H9 (cell line): ENCODE results near the gene PDPN. TPM values are rescaled to one million over a fixed set of nuclear protein-coding genes. Genes with fewer than 3 reads are reported as not detected.

ENCODE experiments used
- DNase-seq: peaks from one replicate; pipeline ENCODE4 v3.0.0-alpha.2; 2017
- H2AFZ ChIP-seq: one replicate; pipeline ENCODE4 v1.6.1; 2013; ENCODE audit warnings: mild to moderate bottlenecking, low read length, control low read depth, moderate library complexity
- H2AK5ac ChIP-seq: 2 replicates; pipeline ENCODE4 v1.6.1; 2013; ENCODE audit warnings: low read length, control low read depth, mixed read lengths; ENCODE audit not compliant: insufficient read length
- H2BK120ac ChIP-seq: one replicate; pipeline ENCODE4 v1.6.1; 2013; ENCODE audit warnings: low read depth, mild to moderate bottlenecking, low read length, control low read depth, inconsistent platforms; ENCODE audit not compliant: poor library complexity, severe bottlenecking
- H2BK12ac ChIP-seq: 2 replicates; pipeline ENCODE4 v1.6.1; 2013; ENCODE audit warnings: low read length, control low read depth, mixed read lengths, low read depth; ENCODE audit not compliant: insufficient read length
- H2BK15ac ChIP-seq: 2 replicates; pipeline ENCODE4 v1.6.1; 2013; ENCODE audit warnings: low read depth, low read length, control low read depth
- H2BK20ac ChIP-seq: one replicate; pipeline ENCODE4 v1.6.1; 2013; ENCODE audit warnings: low read depth, mild to moderate bottlenecking, low read length, control low read depth, inconsistent platforms; ENCODE audit not compliant: poor library complexity, severe bottlenecking
- H2BK5ac ChIP-seq: 2 replicates; pipeline ENCODE4 v1.6.1; 2013; ENCODE audit warnings: low read length, control low read depth, mixed read lengths; ENCODE audit not compliant: insufficient read length
- H3K14ac ChIP-seq: 2 replicates; pipeline ENCODE4 v1.6.1; 2013; ENCODE audit warnings: low read length, control low read depth; ENCODE audit not compliant: insufficient read depth
- H3K18ac ChIP-seq: 2 replicates; pipeline ENCODE4 v1.6.1; 2013; ENCODE audit warnings: low read depth, mild to moderate bottlenecking, mixed read lengths, low read length, control low read depth; ENCODE audit not compliant: insufficient read length
- H3K23ac ChIP-seq: 2 replicates; pipeline ENCODE4 v1.6.1; 2013; ENCODE audit warnings: low read length, control low read depth, mixed read lengths, low read depth; ENCODE audit not compliant: insufficient read length
- H3K23me2 ChIP-seq: 2 replicates; pipeline ENCODE4 v1.6.1; 2013; ENCODE audit warnings: low read depth, mild to moderate bottlenecking, mixed read lengths, low read length, control low read depth; ENCODE audit not compliant: insufficient read length, poor library complexity, severe bottlenecking
- H3K27ac ChIP-seq: 2 replicates; pipeline ENCODE4 v1.5.1; 2013; ENCODE audit warnings: low read length, control low read depth, mixed read lengths, low read depth; ENCODE audit not compliant: insufficient read length
- H3K27me3 ChIP-seq: 2 replicates; pipeline ENCODE4 v1.6.1; 2013; ENCODE audit warnings: low read length, control low read depth, inconsistent platforms; ENCODE audit not compliant: insufficient read depth
- H3K4ac ChIP-seq: 2 replicates; pipeline ENCODE4 v1.6.1; 2013; ENCODE audit warnings: low read depth, mild to moderate bottlenecking, control low read depth, inconsistent platforms, low read length, moderate library complexity
- H3K4me1 ChIP-seq: 2 replicates; pipeline ENCODE4 v1.6.1; 2013; ENCODE audit warnings: low read length, control low read depth, inconsistent platforms; ENCODE audit not compliant: insufficient read depth
- H3K4me2 ChIP-seq: 2 replicates; pipeline ENCODE4 v1.6.1; 2013; ENCODE audit warnings: low read length, control low read depth, mixed read lengths; ENCODE audit not compliant: insufficient read length, insufficient read depth
- H3K56ac ChIP-seq: 2 replicates; pipeline ENCODE4 v1.6.1; 2013; ENCODE audit warnings: low read depth, mild to moderate bottlenecking, mixed read lengths, low read length, control low read depth; ENCODE audit not compliant: insufficient read length
- H3K79me1 ChIP-seq: 2 replicates; pipeline ENCODE4 v1.6.1; 2013; ENCODE audit warnings: low read depth, mild to moderate bottlenecking, moderate library complexity, low read length, control low read depth, inconsistent platforms; ENCODE audit not compliant: insufficient read depth, poor library complexity, severe bottlenecking
- H3K79me2 ChIP-seq: 2 replicates; pipeline ENCODE4 v1.6.1; 2013; ENCODE audit warnings: low read length, control low read depth, inconsistent platforms; ENCODE audit not compliant: insufficient read depth
- H3K9ac ChIP-seq: 2 replicates; pipeline ENCODE4 v1.6.1; 2013; ENCODE audit warnings: low read length, control low read depth, mixed read lengths; ENCODE audit not compliant: insufficient read length; ENCODE audit errors: extremely low read depth
- H3K9me3 ChIP-seq: one replicate; pipeline ENCODE4 v1.6.1; 2013; ENCODE audit warnings: low read depth, low read length, inconsistent platforms; ENCODE audit not compliant: control insufficient read depth
- H3T11ph ChIP-seq: one replicate; pipeline ENCODE4 v1.6.1; 2013; ENCODE audit warnings: mild to moderate bottlenecking, low read length, control low read depth, inconsistent platforms
- H4K20me1 ChIP-seq: one replicate; pipeline ENCODE4 v1.6.1; 2013; ENCODE audit not compliant: control insufficient read depth, insufficient read length, insufficient read depth
- H4K5ac ChIP-seq: 2 replicates; pipeline ENCODE4 v1.6.1; 2013; ENCODE audit warnings: low read depth, mild to moderate bottlenecking, mixed read lengths, low read length, control low read depth; ENCODE audit not compliant: insufficient read length
- H4K8ac ChIP-seq: replicated peaks from 2 replicates; pipeline ENCODE4 v1.6.1; 2013; ENCODE audit warnings: low read length, control low read depth, mixed read lengths, low read depth; ENCODE audit not compliant: insufficient read length
- H4K91ac ChIP-seq: 2 replicates; pipeline ENCODE4 v1.6.1; 2013; ENCODE audit warnings: low read depth, mild to moderate bottlenecking, moderate library complexity, mixed read lengths, low read length, control low read depth; ENCODE audit not compliant: insufficient read length
- H3K27ac Mint-ChIP-seq, 3 experiments: 2 replicates in 2 of 3; 3 replicates in 1 of 3; pipeline ENCODE4 v1.8.0; 2020 to 2021; ENCODE audit warnings: mixed read lengths in 3 of 3, mild to moderate bottlenecking in 1 of 3, moderate library complexity in 1 of 3
- H3K27me3 Mint-ChIP-seq: 2 replicates; pipeline ENCODE4 v1.8.0; 2021; ENCODE audit warnings: low read depth, mild to moderate bottlenecking, moderate library complexity, mixed read lengths
- H3K36me3 Mint-ChIP-seq, 3 experiments: 2 replicates in 2 of 3; 3 replicates in 1 of 3; pipeline ENCODE4 v1.8.0; 2020 to 2021; ENCODE audit warnings: low read depth in 3 of 3, mixed read lengths in 3 of 3; ENCODE audit not compliant: insufficient read depth in 1 of 3
- H3K4me1 Mint-ChIP-seq, 2 experiments: 2 replicates each; pipeline ENCODE4 v1.8.0; 2020; ENCODE audit warnings: mixed read lengths in 2 of 2
- H3K4me3 Mint-ChIP-seq, 2 experiments: 2 replicates in 1 of 2; 3 replicates in 1 of 2; pipeline ENCODE4 v1.8.0; 2020 to 2021; ENCODE audit warnings: mild to moderate bottlenecking in 2 of 2, mixed read lengths in 2 of 2, moderate library complexity in 1 of 2
- H3K9me3 Mint-ChIP-seq, 2 experiments: 2 replicates in 1 of 2; 3 replicates in 1 of 2; pipeline ENCODE4 v1.8.0; 2020; ENCODE audit warnings: mild to moderate bottlenecking in 2 of 2, mixed read lengths in 2 of 2, moderate library complexity in 1 of 2
- CTCF ChIP-seq: fragments of 200-600 bp; sonication (generic); conservative IDR thresholded peaks from 3 replicates; pipeline ENCODE4 v1.8.0; 2021; ENCODE audit warnings: antibody characterized with exemption, mild to moderate bottlenecking
- WGBS: extraction: QIAGEN DNeasy Blood & Tissue Kit; methylation state at CpG from one replicate; pipeline ENCODE4 v1.1.7; 2013; ENCODE audit warnings: missing lambda C conversion rate, low lambda C conversion rate, mixed read lengths; ENCODE audit not compliant: insufficient read length; ENCODE audit errors: extremely low coverage; 5-methylcytosine and 5-hydroxymethylcytosine counted together
- total RNA-seq: library from RNA; stranded (reverse); gene quantifications from 2 replicates; pipeline ENCODE4 v1.2.1, GENCODE V29; 2021

PDPN gene
- total RNA-seq, 1 experiment from 2014 or later, result 205 TPM

GRCh38 chr1:13593511-13594131, 10.0 kb downstream of the PDPN start:
- H3K27ac Mint-ChIP-seq, result peak overlapping the region; percentile 0 to 27 (median 5); a peak in 4 of 7 replicates
- H3K4me3 Mint-ChIP-seq, result no peak overlapping the region; a peak in 1 of 5 replicates
- no peaks in the 10 kb centered on the region for H3K9me3 Mint-ChIP-seq
- H3T11ph ChIP-seq, result no peak overlapping the region
- no peak overlapping the region for H3K18ac ChIP-seq
- peaks cover 32% of the 10 kb centered on the region in 2 experiments for H3K4me1 Mint-ChIP-seq
- H2BK12ac ChIP-seq, result no peak overlapping the region
- H2AK5ac ChIP-seq, result no peak overlapping the region
- no peaks in the 10 kb centered on the region for H3K27me3 ChIP-seq
- DNase-seq, result peak; percentile 43
- H3K4me2 ChIP-seq, result no peak overlapping the region
- peaks cover 28 to 63% (median 57%) of the 10 kb centered on the region in 3 experiments; a peak in 6 of 7 replicates for H3K36me3 Mint-ChIP-seq
- no peak overlapping the region for H3K4ac ChIP-seq
- H3K56ac ChIP-seq, result no peak overlapping the region
- H2AFZ ChIP-seq, result no peak overlapping the region
- H2BK120ac ChIP-seq, result no peak overlapping the region
- H3K79me1 ChIP-seq, result peaks cover 10% of the 10 kb centered on the region
- H3K23me2 ChIP-seq, result peaks cover 3% of the 10 kb centered on the region
- peaks cover 10% of the 10 kb centered on the region; the same call in 1 of the 2 replicates for H3K79me2 ChIP-seq
- H3K27me3 Mint-ChIP-seq, result no peaks in the 10 kb centered on the region
- H2BK15ac ChIP-seq, result no peak overlapping the region
- H3K4me1 ChIP-seq, result peaks cover 4% of the 10 kb centered on the region; the same call in 1 of the 2 replicates
- H4K20me1 ChIP-seq, result no peaks in the 10 kb centered on the region
- no peaks in the 10 kb centered on the region for H3K9me3 ChIP-seq
- H4K91ac ChIP-seq, result no peak overlapping the region
- no peak overlapping the region for H4K8ac ChIP-seq
- no peak overlapping the region for H3K23ac ChIP-seq
- no peak overlapping the region for H3K9ac ChIP-seq
- H4K5ac ChIP-seq, result no peak overlapping the region
- no CpG with 5 or more reads among the region's 10 CpGs for WGBS
- no peak overlapping the region for H2BK5ac ChIP-seq
- no peak overlapping the region for H3K27ac ChIP-seq
- no peak for TF ChIP-seq CTCF
- H2BK20ac ChIP-seq, result no peak overlapping the region
- no peak overlapping the region for H3K14ac ChIP-seq
